Measurements from ENCODE around the gene CASTOR1. TPM values are rescaled to one million over a fixed set of nuclear protein-coding genes. Genes with fewer than 3 reads are reported as not detected.

Gene CASTOR1
- total RNA-seq, 2 experiments from 2014 or later: 4.5 to 9.1 TPM

DNA sequence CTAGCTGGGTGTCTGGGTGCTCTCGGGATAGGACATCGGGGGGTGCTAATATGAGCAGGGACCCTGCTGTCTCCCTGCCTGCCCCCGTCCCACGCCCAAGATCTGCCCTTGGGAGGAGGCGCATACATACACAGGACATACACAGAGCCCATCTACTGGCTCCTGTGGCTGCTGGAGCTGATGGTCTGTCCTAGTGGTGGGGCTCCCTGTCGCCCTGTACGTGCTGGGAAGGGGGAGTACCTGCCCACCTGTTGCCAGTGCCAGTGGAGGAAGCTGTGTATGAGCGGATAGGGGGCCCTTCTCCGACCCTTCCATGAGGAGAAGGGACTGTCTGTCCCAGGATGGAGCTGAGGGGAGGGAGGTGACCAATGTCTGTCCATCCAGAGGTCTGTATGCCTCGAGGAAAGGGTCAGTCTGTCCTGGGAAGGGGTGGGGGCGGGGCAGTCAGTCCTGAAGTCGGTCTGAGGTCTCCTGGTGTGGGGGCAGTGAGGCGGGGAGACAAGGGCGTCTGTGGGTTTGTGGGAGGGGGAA is 36.5 kb upstream of the CASTOR1 start:
- no TSS peak for BruUV-seq (replicated peaks)

DNA sequence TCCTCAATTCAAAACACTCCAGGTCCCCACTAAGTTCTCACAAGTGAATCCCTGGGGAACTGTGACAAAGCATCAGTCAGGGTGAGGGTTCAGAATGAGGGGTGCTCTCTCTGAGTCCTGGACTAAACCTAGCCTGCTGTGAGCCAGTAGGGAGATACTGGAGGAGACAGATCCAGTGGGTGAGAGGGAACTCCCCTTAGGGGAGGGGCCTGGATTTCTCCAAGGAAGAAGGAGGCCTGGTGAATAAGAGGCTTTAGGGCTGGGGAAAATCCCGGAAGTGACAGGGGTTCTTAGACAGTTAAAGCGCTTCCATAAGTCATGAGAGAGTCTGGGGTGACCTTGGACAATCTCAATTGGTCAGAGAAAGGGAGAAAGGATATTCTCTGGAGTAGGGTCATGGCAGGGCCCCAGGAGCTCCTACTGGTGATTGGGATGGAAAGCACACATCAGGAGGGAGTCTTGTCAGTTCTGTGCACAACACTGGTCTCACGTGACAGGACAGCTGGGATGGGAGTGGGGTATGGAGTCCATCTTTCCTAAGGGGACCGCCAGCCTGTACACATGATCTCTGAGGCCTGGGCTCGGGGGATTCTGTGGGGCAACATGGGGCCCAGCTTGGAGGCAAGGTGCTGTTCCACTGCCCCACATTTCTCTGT is 35.9 kb upstream of the CASTOR1 start:
- ChIA-PET POLR2A (interaction anchor here (0.8 kb wide), 1 partner anchor 446 kb away, joined by 4 read pairs; no protein-coding TSS in a partner anchor), CTCF (ENCODE audit: unreplicated experiment) (no interaction called here)
- intact Hi-C loops (cut with micrococcal nuclease; ENCODE audit: unreplicated experiment): no loop called here
- no TSS peak for BruUV-seq (replicated peaks)
- peak overlapping the region; percentile 90 for H3K4me3 ChIP-seq (ENCODE audit: low read depth, low read length, poor library complexity, severe bottlenecking)
- H3K9me3 ChIP-seq (ENCODE audit: low read length): no peaks in the 10 kb centered on the region
- H3K27ac ChIP-seq (ENCODE audit: low read depth, low read length, poor library complexity, severe bottlenecking): no peak overlapping the region
- DNase-seq (ENCODE audit: low spot score): no peak
- no peak overlapping the region for H2AFZ ChIP-seq (ENCODE audit: low read length)
- H3K36me3 ChIP-seq (ENCODE audit: insufficient read depth, low read length): peaks cover 9% of the 10 kb centered on the region; the same call in 1 of the 2 replicates
- no peaks in the 10 kb centered on the region for H3K79me2 ChIP-seq (ENCODE audit: insufficient read depth, low read depth, low read length)
- peaks cover 33% of the 10 kb centered on the region for H3K4me1 ChIP-seq (ENCODE audit: insufficient read depth, low read length, poor library complexity, severe bottlenecking)
- TF ChIP-seq EZH2phosphoT487 (IDR thresholded peaks at IDR 0.05; ENCODE audit: borderline replicate concordance, low read depth, low read length): no peak
- TF ChIP-seq, protein P1, sequence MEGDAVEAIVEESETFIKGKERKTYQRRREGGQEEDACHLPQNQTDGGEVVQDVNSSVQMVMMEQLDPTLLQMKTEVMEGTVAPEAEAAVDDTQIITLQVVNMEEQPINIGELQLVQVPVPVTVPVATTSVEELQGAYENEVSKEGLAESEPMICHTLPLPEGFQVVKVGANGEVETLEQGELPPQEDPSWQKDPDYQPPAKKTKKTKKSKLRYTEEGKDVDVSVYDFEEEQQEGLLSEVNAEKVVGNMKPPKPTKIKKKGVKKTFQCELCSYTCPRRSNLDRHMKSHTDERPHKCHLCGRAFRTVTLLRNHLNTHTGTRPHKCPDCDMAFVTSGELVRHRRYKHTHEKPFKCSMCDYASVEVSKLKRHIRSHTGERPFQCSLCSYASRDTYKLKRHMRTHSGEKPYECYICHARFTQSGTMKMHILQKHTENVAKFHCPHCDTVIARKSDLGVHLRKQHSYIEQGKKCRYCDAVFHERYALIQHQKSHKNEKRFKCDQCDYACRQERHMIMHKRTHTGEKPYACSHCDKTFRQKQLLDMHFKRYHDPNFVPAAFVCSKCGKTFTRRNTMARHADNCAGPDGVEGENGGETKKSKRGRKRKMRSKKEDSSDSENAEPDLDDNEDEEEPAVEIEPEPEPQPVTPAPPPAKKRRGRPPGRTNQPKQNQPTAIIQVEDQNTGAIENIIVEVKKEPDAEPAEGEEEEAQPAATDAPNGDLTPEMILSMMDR (conservative IDR thresholded peaks at IDR 0.05; ENCODE audit: low read length): no peak
- H3K4me2 ChIP-seq (ENCODE audit: low read length): peak overlapping the region; percentile 77
- no peaks in the 10 kb centered on the region for H4K20me1 ChIP-seq (ENCODE audit: insufficient read depth, low read length)
- H3K9me2 ChIP-seq (ENCODE audit: insufficient read depth, low read length): no peaks in the 10 kb centered on the region

More for the DNA sequence above, 36.5 kb upstream of the CASTOR1 start:
- H3K4me1 ChIP-seq (ENCODE audit: insufficient read depth, low read length, poor library complexity, severe bottlenecking): peaks cover 33% of the 10 kb centered on the region
- peaks cover 14% of the 10 kb centered on the region; the same call in 1 of the 2 replicates for H3K36me3 ChIP-seq (ENCODE audit: insufficient read depth, low read length)
- H2AFZ ChIP-seq (ENCODE audit: low read length): no peak overlapping the region
- H4K20me1 ChIP-seq (ENCODE audit: insufficient read depth, low read length): no peaks in the 10 kb centered on the region
- H3K79me2 ChIP-seq (ENCODE audit: insufficient read depth, low read depth, low read length): no peaks in the 10 kb centered on the region
- no peaks in the 10 kb centered on the region for H3K9me2 ChIP-seq (ENCODE audit: insufficient read depth, low read length)
- POLR2A ChIA-PET: interaction anchor here (0.8 kb wide), 1 partner anchor 446 kb away, joined by 4 read pairs; no protein-coding TSS in a partner anchor
- DNase-seq (ENCODE audit: low spot score): no peak
- CTCF ChIA-PET (ENCODE audit: unreplicated experiment): interaction anchor here (1.7 kb wide), 1 partner anchor 38 kb away, joined by 5 read pairs; no protein-coding TSS in a partner anchor
- no peak for TF ChIP-seq EZH2phosphoT487 (IDR thresholded peaks at IDR 0.05; ENCODE audit: borderline replicate concordance, low read depth, low read length)
- H3K9me3 ChIP-seq (ENCODE audit: low read length): no peaks in the 10 kb centered on the region
- peak overlapping the region; percentile 77 for H3K4me2 ChIP-seq (ENCODE audit: low read length)
- intact Hi-C loops (cut with micrococcal nuclease; ENCODE audit: unreplicated experiment): loop anchor here (2.0 kb wide), 1 partner anchor 61 kb away; the partner anchor contains the start of gene RNF215
- H3K27ac ChIP-seq (ENCODE audit: low read depth, low read length, poor library complexity, severe bottlenecking): no peak overlapping the region
- peak overlapping the region; percentile 90 for H3K4me3 ChIP-seq (ENCODE audit: low read depth, low read length, poor library complexity, severe bottlenecking)

DNA sequence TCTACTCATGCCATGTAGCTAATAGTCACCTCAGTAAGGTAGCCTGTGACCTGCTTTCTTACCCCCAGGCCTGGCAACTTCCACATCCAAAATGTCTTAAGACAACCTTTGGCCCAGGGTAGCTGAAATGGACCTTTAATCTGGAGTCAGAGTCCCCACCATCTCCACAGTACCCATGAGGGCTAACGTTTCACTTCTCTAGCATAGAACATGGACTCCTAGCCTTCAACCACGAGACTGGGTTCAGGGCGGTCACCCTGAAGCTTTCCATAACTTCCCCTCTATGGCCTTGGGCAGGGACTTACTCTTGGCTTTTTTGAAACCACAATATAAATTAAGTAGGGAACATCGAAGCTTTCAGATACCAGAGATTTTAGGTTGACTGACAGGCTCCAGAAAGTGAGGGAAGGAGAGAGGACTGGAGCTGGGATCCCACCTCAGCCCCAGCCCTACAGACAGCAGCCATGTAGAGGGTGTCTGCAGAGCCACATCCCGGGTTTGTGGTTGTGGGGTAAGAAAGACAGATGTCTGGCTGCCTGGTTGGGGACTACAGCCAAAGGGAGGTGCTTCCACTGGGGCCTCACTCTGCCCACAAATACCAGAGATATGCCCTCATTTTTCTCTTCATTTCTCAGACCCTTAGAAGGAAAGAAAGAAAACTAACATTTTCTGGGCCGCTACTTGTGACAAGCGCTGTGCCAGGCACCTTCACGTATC is 34.9 kb upstream of the CASTOR1 start:
- ChIA-PET POLR2A (interaction anchor here (0.6 kb wide), 1 partner anchor 1553 kb away, joined by 3 read pairs; no protein-coding TSS in a partner anchor), CTCF (ENCODE audit: unreplicated experiment) (interaction anchor here (0.9 kb wide), 1 partner anchor 36 kb away, joined by 3 read pairs; no protein-coding TSS in a partner anchor)
- no peaks in the 10 kb centered on the region for H3K9me2 ChIP-seq (ENCODE audit: insufficient read depth, low read length)
- no peak for DNase-seq (ENCODE audit: low spot score)
- no peaks in the 10 kb centered on the region for H3K79me2 ChIP-seq (ENCODE audit: insufficient read depth, low read depth, low read length)
- H3K4me1 ChIP-seq (ENCODE audit: insufficient read depth, low read length, poor library complexity, severe bottlenecking): peaks cover 33% of the 10 kb centered on the region
- peaks cover 9% of the 10 kb centered on the region; the same call in 1 of the 2 replicates for H3K36me3 ChIP-seq (ENCODE audit: insufficient read depth, low read length)
- H2AFZ ChIP-seq (ENCODE audit: low read length): no peak overlapping the region
- intact Hi-C loops (cut with micrococcal nuclease; ENCODE audit: unreplicated experiment): no loop called here
- no peaks in the 10 kb centered on the region for H3K9me3 ChIP-seq (ENCODE audit: low read length)
- no peak overlapping the region for H3K27ac ChIP-seq (ENCODE audit: low read depth, low read length, poor library complexity, severe bottlenecking)
- peak overlapping the region; percentile 77; the same call in 1 of the 2 replicates for H3K4me2 ChIP-seq (ENCODE audit: low read length)
- no TSS peak for BruUV-seq (replicated peaks)
- H3K4me3 ChIP-seq (ENCODE audit: low read depth, low read length, poor library complexity, severe bottlenecking): no peak overlapping the region
- no peaks in the 10 kb centered on the region for H4K20me1 ChIP-seq (ENCODE audit: insufficient read depth, low read length)
- TF ChIP-seq, protein P1 (conservative IDR thresholded peaks at IDR 0.05; ENCODE audit: low read length): no peak
- no peak for TF ChIP-seq EZH2phosphoT487 (IDR thresholded peaks at IDR 0.05; ENCODE audit: borderline replicate concordance, low read depth, low read length)

All from OCI-LY7 (cell line).